HepG2 (cell line): ENCODE measurements around the gene PSMB3. TPM values are rescaled to one million over a fixed set of nuclear protein-coding genes. Genes with fewer than 3 reads are reported as not detected.

ENCODE experiments used
- ATAC-seq: fragments of 200-7000 bp; cut with Tn5 transposase; 3 replicates; pipeline ENCODE4 v1.9.1; 2020; ENCODE audit warnings: mild to moderate bottlenecking, moderate library complexity
- BruUV-seq: library from RNA; stranded (reverse); fragments of 400-500 nt; replicated peaks from 2 replicates; lab custom pipeline; 2021; lab: Mats Ljungman, UMichigan
- CTCF ChIA-PET: fragments of 300-600 bp; formaldehyde crosslinking; extraction: SDS; loops from one replicate; lab custom pipeline; 2021; ENCODE audit warnings: low total read pairs, inconsistent platforms, low intra/inter-chr PET ratio; lab: Yijun Ruan, JAX
- POLR2A ChIA-PET: fragments of 350-600 bp; sonication (Branson Sonifier 250); formaldehyde crosslinking; loops from one replicate; lab custom pipeline; 2020; ENCODE audit warnings: antibody characterized with exemption, inconsistent platforms; lab: Yijun Ruan, JAX
- DNase-seq: peaks from one replicate; pipeline ENCODE4 v3.0.0-alpha.2; 2015; ENCODE audit warnings: low spot score
- FAIRE-seq: peaks from 3 replicates; lab custom pipeline; 2011; peaks lifted over from hg19 to GRCh38; lab: Jason Lieb, UNC
- H2AFZ ChIP-seq: one replicate; pipeline ENCODE4 v1.6.1; 2011; ENCODE audit warnings: low read length, inconsistent platforms
- H3K27ac ChIP-seq: fragments of 300-600 bp; 3 replicates; pipeline ENCODE4 v1.8.0; 2011; ENCODE audit warnings: mixed run types, mild to moderate bottlenecking, mixed read lengths, low read length, inconsistent platforms; ENCODE audit not compliant: insufficient read depth; ENCODE audit errors: extremely low read length
- H3K27me3 ChIP-seq, 2 experiments: fragments of 200-600 bp in 1 of 2; 2 replicates in 1 of 2; 3 replicates in 1 of 2; pipeline versions ENCODE4 v1.6.0 to v1.8.0; 2011; ENCODE audit warnings: low read length in 2 of 2, mild to moderate bottlenecking in 2 of 2, moderate library complexity in 2 of 2, inconsistent platforms in 1 of 2; ENCODE audit not compliant: insufficient read depth in 2 of 2, control insufficient read depth in 1 of 2
- H3K36me3 ChIP-seq, 2 experiments: fragments of 200-600 bp in 1 of 2; replicated peaks in 1 of 2; 2 replicates in 1 of 2; 3 replicates in 1 of 2; pipeline versions ENCODE4 v1.5.1 to v1.8.0; 2011; ENCODE audit warnings: low read length in 2 of 2, inconsistent platforms in 1 of 2; ENCODE audit not compliant: insufficient read depth in 2 of 2, control insufficient read depth in 1 of 2
- H3K4me1 ChIP-seq: 2 replicates; pipeline ENCODE4 v1.5.1; 2012; ENCODE audit warnings: low read length, inconsistent platforms; ENCODE audit not compliant: insufficient read depth
- H3K4me2 ChIP-seq: 2 replicates; pipeline ENCODE4 v1.6.0; 2011; ENCODE audit warnings: low read depth, low read length, inconsistent platforms
- H3K4me3 ChIP-seq, 3 experiments: fragments of 200-600 bp in 1 of 3; sonication (generic), shearing (Covaris generic) in 1 of 3; replicated peaks in 1 of 3; 2 replicates each; pipeline ENCODE4 v1.5.1; 2011 to 2016; ENCODE audit warnings: low read length in 3 of 3, inconsistent platforms in 2 of 3, low read depth in 2 of 3, mild to moderate bottlenecking in 2 of 3, control low read depth in 1 of 3, mixed read lengths in 1 of 3; ENCODE audit not compliant: insufficient read depth in 1 of 3
- H3K79me2 ChIP-seq: one replicate; pipeline ENCODE4 v1.6.1; 2011; ENCODE audit warnings: low read length, inconsistent platforms; ENCODE audit not compliant: insufficient read depth
- H3K9ac ChIP-seq: 2 replicates; pipeline ENCODE4 v1.6.0; 2011; ENCODE audit warnings: mild to moderate bottlenecking, low read depth, low read length, inconsistent platforms; ENCODE audit not compliant: insufficient read depth
- H3K9me3 ChIP-seq: 2 replicates; pipeline ENCODE4 v1.5.1; 2012; ENCODE audit warnings: mild to moderate bottlenecking, low read length
- H4K20me1 ChIP-seq: 2 replicates; pipeline ENCODE4 v1.6.0; 2011; ENCODE audit warnings: inconsistent platforms, mild to moderate bottlenecking, low read length, moderate library complexity; ENCODE audit not compliant: insufficient read depth
- AGO2 ChIP-seq: fragments of 200-400 bp; formaldehyde crosslinking; optimal IDR thresholded peaks from 2 replicates; pipeline ENCODE3; 2017; ENCODE audit warnings: mild to moderate bottlenecking, low read depth, low read length, moderate library complexity
- ARID2 ChIP-seq: sonication (generic); formaldehyde crosslinking; IDR thresholded peaks from 2 replicates; pipeline ENCODE4 v1.8.1; 2022; ENCODE audit warnings: mild to moderate bottlenecking, missing genetic modification reagents, borderline replicate concordance
- ATF7-NPFF ChIP-seq: sonication (generic); formaldehyde crosslinking; IDR thresholded peaks from 2 replicates; pipeline ENCODE4 v1.8.1; 2023; ENCODE audit warnings: mild to moderate bottlenecking, low read depth, missing genetic modification reagents, moderate library complexity
- EEA1 ChIP-seq: sonication (generic); formaldehyde crosslinking; IDR thresholded peaks from 2 replicates; pipeline ENCODE4 v1.5.1; 2020; ENCODE audit warnings: mild to moderate bottlenecking, missing genetic modification reagents, borderline replicate concordance
- GATA4 ChIP-seq: sonication (generic); IDR thresholded peaks from 2 replicates; pipeline ENCODE4 v1.6.1; 2016; ENCODE audit warnings: antibody characterized with exemption, low read depth, borderline replicate concordance
- GPN1 ChIP-seq: sonication (generic); formaldehyde crosslinking; IDR thresholded peaks from 2 replicates; pipeline ENCODE4 v1.5.1; 2020; ENCODE audit warnings: missing genetic modification reagents, borderline replicate concordance
- HNRNPK ChIP-seq: fragments of 200-400 bp; formaldehyde crosslinking; IDR thresholded peaks from 2 replicates; pipeline ENCODE4 v1.6.1; 2018; ENCODE audit warnings: low read length, low read depth, moderate library complexity, mild to moderate bottlenecking; ENCODE audit not compliant: poor library complexity, severe bottlenecking
- MED8 ChIP-seq: sonication (generic); formaldehyde crosslinking; IDR thresholded peaks from 2 replicates; pipeline ENCODE4 v1.8.1; 2023; ENCODE audit warnings: mild to moderate bottlenecking, missing genetic modification reagents; ENCODE audit not compliant: insufficient replicate concordance
- NAIF1 ChIP-seq: sonication (generic); formaldehyde crosslinking; IDR thresholded peaks from 2 replicates; pipeline ENCODE4 v1.5.0; 2020; ENCODE audit warnings: mild to moderate bottlenecking, missing genetic modification reagents, borderline replicate concordance
- POLR2A ChIP-seq, 2 experiments: IDR thresholded peaks; 2 replicates each; pipeline ENCODE4 v1.6.1; 2011; ENCODE audit warnings: low read depth in 2 of 2, low read length in 2 of 2, mild to moderate bottlenecking in 1 of 2, moderate library complexity in 1 of 2; ENCODE audit not compliant: insufficient read depth in 1 of 2
- RBFOX2 ChIP-seq: fragments of 200-400 bp; formaldehyde crosslinking; IDR thresholded peaks from 2 replicates; pipeline ENCODE4 v1.6.1; 2017; ENCODE audit warnings: low read depth, mild to moderate bottlenecking, low read length
- RBM22 ChIP-seq: fragments of 200-400 bp; formaldehyde crosslinking; optimal IDR thresholded peaks from 2 replicates; pipeline ENCODE3; 2017; ENCODE audit warnings: mild to moderate bottlenecking, low read length, moderate library complexity
- SIN3A ChIP-seq: IDR thresholded peaks from 2 replicates; pipeline ENCODE4 v1.6.1; 2011; ENCODE audit warnings: low read depth, mild to moderate bottlenecking, control low read depth, low read length, borderline replicate concordance
- SNAPC2 ChIP-seq: sonication (generic); formaldehyde crosslinking; IDR thresholded peaks from 2 replicates; pipeline ENCODE4 v1.8.1; 2022; ENCODE audit warnings: mild to moderate bottlenecking, missing genetic modification reagents
- SRSF1 ChIP-seq: fragments of 200-400 bp; formaldehyde crosslinking; optimal IDR thresholded peaks from 2 replicates; pipeline ENCODE3; 2017; ENCODE audit warnings: mild to moderate bottlenecking, low read depth, low read length, moderate library complexity
- SSRP1 ChIP-seq: IDR thresholded peaks from 2 replicates; pipeline ENCODE4 v1.6.1; 2016; ENCODE audit warnings: control low read depth
- TOE1 ChIP-seq: sonication (generic); formaldehyde crosslinking; IDR thresholded peaks from 2 replicates; pipeline ENCODE4 v1.4.0; 2020; ENCODE audit warnings: mild to moderate bottlenecking, missing genetic modification reagents
- ZBTB38 ChIP-seq: sonication (generic); formaldehyde crosslinking; IDR thresholded peaks from 2 replicates; pipeline ENCODE4 v1.5.1; 2020; ENCODE audit warnings: mild to moderate bottlenecking, missing genetic modification reagents
- ZNF232 ChIP-seq: sonication (generic); formaldehyde crosslinking; IDR thresholded peaks from 2 replicates; pipeline ENCODE4 v1.4.0; 2020; ENCODE audit warnings: missing genetic modification reagents, borderline replicate concordance
- ZNF263 ChIP-seq: sonication (generic); formaldehyde crosslinking; IDR thresholded peaks from 2 replicates; pipeline ENCODE4 v1.4.0; 2020; ENCODE audit warnings: missing genetic modification reagents
- ZNF552 ChIP-seq: sonication (generic); formaldehyde crosslinking; IDR thresholded peaks from 2 replicates; pipeline ENCODE4 v1.9.0; 2022; ENCODE audit warnings: missing genetic modification reagents, mild to moderate bottlenecking, borderline replicate concordance
- ZNF850 ChIP-seq: sonication (generic); formaldehyde crosslinking; conservative IDR thresholded peaks from 2 replicates; pipeline ENCODE4 v1.9.0; 2021; ENCODE audit warnings: mild to moderate bottlenecking, missing genetic modification reagents
- WGBS: methylation state at CpG from one replicate; pipeline ENCODE4 v1.1.6; 2017; ENCODE audit warnings: low lambda C conversion rate; 5-methylcytosine and 5-hydroxymethylcytosine counted together
- in situ Hi-C: cut with HindIII; loops from 2 replicates; pipeline ENCODE4 v1.10.0; 2017; ENCODE audit warnings: low pct_unique_long_range_greater_than_20kb; ENCODE audit not compliant: extremely low pct_ligation_motif_present
- intact Hi-C: fragments of 100-400 bp; cut with micrococcal nuclease; formaldehyde crosslinking; loops from one replicate; pipeline ENCODE4 v1.10.0; 2022; ENCODE audit not compliant: unreplicated experiment
- polyA plus RNA-seq, 8 experiments: library from polyadenylated mRNA; depleted of rRNA in 3 of 8; stranded (reverse) in 7 of 8; unstranded in 1 of 8; fragments of >200 nt; fragmentation: Illumina TruSeq in 4 of 8; extraction: Trizol in 4 of 8; gene quantifications; 2 replicates each; pipeline versions ENCODE4 v1.2.1 to v1.2.3, GENCODE V29; 2011 to 2016; ENCODE audit warnings: low read depth in 4 of 8, missing spikeins in 1 of 8, mixed read lengths in 1 of 8; ENCODE audit not compliant: insufficient read depth in 1 of 8
- total RNA-seq, 5 experiments: library from RNA; depleted of rRNA; stranded (reverse); fragments of >200 nt; fragmentation: Illumina TruSeq; extraction: Trizol; gene quantifications; 2 replicates each; pipeline ENCODE4 v1.2.3, GENCODE V29; 2016; ENCODE audit warnings: low read depth in 1 of 5
- TF ChIP-seq, protein P1 (sequence below): IDR thresholded peaks from 2 replicates; pipeline ENCODE4 v1.6.1; 2016; ENCODE audit warnings: low read depth, control low read depth
- TF ChIP-seq, protein P2 (sequence below): sonication (generic); formaldehyde crosslinking; IDR thresholded peaks from 2 replicates; pipeline ENCODE4 v1.4.0; 2020; ENCODE audit warnings: missing genetic modification reagents; ENCODE audit errors: not compliant biosample characterization

The PSMB3 gene
- total and polyA plus RNA-seq, 2 of the 13 experiments (the other 11 are each of a cell fraction or from before 2014, with no cell fraction given): 366 to 517 TPM

DNA sequence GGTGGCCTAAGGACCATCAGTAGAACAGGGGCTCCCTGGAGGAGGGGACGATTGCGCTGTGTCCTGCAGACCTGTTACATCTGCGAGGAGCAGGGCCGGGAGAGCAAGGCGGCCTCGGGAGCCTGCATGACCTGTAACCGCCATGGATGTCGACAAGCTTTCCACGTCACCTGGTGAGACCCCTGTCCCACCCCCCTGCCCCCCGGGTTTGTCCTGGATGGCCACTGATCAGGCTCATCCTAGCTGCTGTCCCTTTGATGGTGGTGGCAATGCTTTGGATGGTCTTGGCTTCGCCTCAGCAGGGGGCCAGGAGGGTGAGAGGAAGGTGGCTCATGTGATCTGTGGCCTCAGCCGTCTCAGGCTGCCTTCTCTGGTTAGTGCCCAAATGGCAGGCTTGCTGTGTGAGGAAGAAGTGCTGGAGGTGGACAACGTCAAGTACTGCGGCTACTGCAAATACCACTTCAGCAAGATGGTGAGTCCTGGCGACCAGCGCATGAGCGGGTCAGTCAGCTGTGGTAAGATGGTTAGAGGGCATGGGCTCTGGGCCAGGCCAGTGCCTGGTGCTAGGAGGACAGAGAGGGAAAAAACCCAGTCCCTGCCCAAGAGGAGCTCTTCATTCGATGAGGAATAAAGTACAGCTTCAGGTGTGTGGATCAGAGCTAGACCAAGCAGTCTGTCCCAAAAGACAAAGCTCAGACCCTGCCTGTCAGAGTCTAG lies 43.3 kb upstream of the PSMB3 start:
- WGBS: 95% methylated on average over 13 of the region's 18 CpGs
- H3K9me3 ChIP-seq: no peaks in the 10 kb centered on the region
- no peak overlapping the region for H3K27ac ChIP-seq
- FAIRE-seq: no peak
- no TSS peak for BruUV-seq
- in situ Hi-C loops (no loop called here), intact Hi-C loops (no loop called here)
- no peak overlapping the region for H3K4me3 ChIP-seq
- H3K27me3 ChIP-seq: no peaks in the 10 kb centered on the region; a peak in 1 of 5 replicates
- peaks cover 34% of the 10 kb centered on the region for H3K79me2 ChIP-seq
- peaks cover 48% of the 10 kb centered on the region for H3K4me1 ChIP-seq
- H3K4me2 ChIP-seq: no peak overlapping the region
- no peak overlapping the region for H3K9ac ChIP-seq
- H4K20me1 ChIP-seq: peaks cover 12% of the 10 kb centered on the region
- DNase-seq: no peak
- ATAC-seq: no peak
- CTCF ChIA-PET: no interaction called here
- H3K36me3 ChIP-seq: peaks cover 36 to 70% of the 10 kb centered on the region in 2 experiments
- no peak overlapping the region for H2AFZ ChIP-seq
- POLR2A ChIA-PET: interaction anchor here (1.5 to 6.4 kb wide), 6 partner anchors 9 to 53 kb away, joined by 3 to 38 read pairs (median 14); partner anchors contain the start of gene EPOP
- TF ChIP-seq EEA1 (CRISPR knock-in tag): no peak
- no peak for TF ChIP-seq GATA4
- peak; percentile 83 for TF ChIP-seq AGO2
- TF ChIP-seq, protein P1, sequence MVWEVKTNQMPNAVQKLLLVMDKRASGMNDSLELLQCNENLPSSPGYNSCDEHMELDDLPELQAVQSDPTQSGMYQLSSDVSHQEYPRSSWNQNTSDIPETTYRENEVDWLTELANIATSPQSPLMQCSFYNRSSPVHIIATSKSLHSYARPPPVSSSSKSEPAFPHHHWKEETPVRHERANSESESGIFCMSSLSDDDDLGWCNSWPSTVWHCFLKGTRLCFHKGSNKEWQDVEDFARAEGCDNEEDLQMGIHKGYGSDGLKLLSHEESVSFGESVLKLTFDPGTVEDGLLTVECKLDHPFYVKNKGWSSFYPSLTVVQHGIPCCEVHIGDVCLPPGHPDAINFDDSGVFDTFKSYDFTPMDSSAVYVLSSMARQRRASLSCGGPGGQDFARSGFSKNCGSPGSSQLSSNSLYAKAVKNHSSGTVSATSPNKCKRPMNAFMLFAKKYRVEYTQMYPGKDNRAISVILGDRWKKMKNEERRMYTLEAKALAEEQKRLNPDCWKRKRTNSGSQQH (CRISPR knock-in tag): no peak
- peak; percentile 24 for TF ChIP-seq RBM22
- no peak for TF ChIP-seq ZNF263
- TF ChIP-seq ZNF552: no peak
- peak; percentile 24 for TF ChIP-seq MED8
- peak; percentile 2 to 11; a peak in 1 of 4 replicates for TF ChIP-seq POLR2A (IDR thresholded peaks at IDR 0.05; ENCODE audit: insufficient read depth in 1 of 2, low read depth in 2 of 2, low read length in 2 of 2)
- no peak for TF ChIP-seq SIN3A
- TF ChIP-seq RBFOX2: peak; percentile 49
- no peak for TF ChIP-seq ZNF850 (CRISPR knock-in tag)
- TF ChIP-seq, protein P2, sequence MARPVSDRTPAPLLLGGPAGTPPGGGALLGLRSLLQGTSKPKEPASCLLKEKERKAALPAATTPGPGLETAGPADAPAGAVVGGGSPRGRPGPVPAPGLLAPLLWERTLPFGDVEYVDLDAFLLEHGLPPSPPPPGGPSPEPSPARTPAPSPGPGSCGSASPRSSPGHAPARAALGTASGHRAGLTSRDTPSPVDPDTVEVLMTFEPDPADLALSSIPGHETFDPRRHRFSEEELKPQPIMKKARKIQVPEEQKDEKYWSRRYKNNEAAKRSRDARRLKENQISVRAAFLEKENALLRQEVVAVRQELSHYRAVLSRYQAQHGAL: no peak
- peak; percentile 46 for TF ChIP-seq SRSF1
- TF ChIP-seq SNAPC2 (CRISPR knock-in tag): no peak
- peak; percentile 45; the same call in 1 of the 2 replicates for TF ChIP-seq ZBTB38
- TF ChIP-seq ATF7-NPFF: no peak
- 0 out of 2 replicates have a peak, but pooled peaks have one; percentile 24 for TF ChIP-seq SSRP1 (CRISPR knock-in tag)
- TF ChIP-seq ARID2 (CRISPR knock-in tag): no peak
- no peak for TF ChIP-seq NAIF1 (CRISPR knock-in tag)
- TF ChIP-seq TOE1 (CRISPR knock-in tag): no peak
- TF ChIP-seq HNRNPK: no peak
- no peak for TF ChIP-seq GPN1 (CRISPR knock-in tag)
- no peak for TF ChIP-seq ZNF232 (CRISPR knock-in tag)
